ENCODE data around the gene FILIP1.

Gene FILIP1

GRCh38 chr6:75490706-75491105 is 2.9 kb downstream of the FILIP1 start:
- no peaks in the 10 kb centered on the region for H3F3A ChIP-seq (ENCODE audit: low read depth)
- H2AFZ ChIP-seq (ENCODE audit: low read length), result no peak overlapping the region
- no peaks in the 10 kb centered on the region for H4K20me1 ChIP-seq (ENCODE audit: insufficient read depth, low read length, poor library complexity, severe bottlenecking)
- H3K9me2 ChIP-seq (replicated peaks; ENCODE audit: low read depth, low read length), result no peaks in the 10 kb centered on the region
- no peak overlapping the region for H3K4me2 ChIP-seq (ENCODE audit: low read depth, low read length, poor library complexity, severe bottlenecking)
- H3K36me3 ChIP-seq (ENCODE audit: insufficient read depth, low read length), result no peaks in the 10 kb centered on the region
- H3K4me3 ChIP-seq (ENCODE audit: low read length, poor library complexity, severe bottlenecking), result no peak overlapping the region
- no peak overlapping the region for H3K9ac ChIP-seq (ENCODE audit: low read depth, low read length, poor library complexity, severe bottlenecking)
- H3K27me3 ChIP-seq (ENCODE audit: insufficient read depth, low read length, poor library complexity, severe bottlenecking), result no peaks in the 10 kb centered on the region
- no peaks in the 10 kb centered on the region for H3K79me2 ChIP-seq (ENCODE audit: insufficient read depth, low read length)
- H3K4me1 ChIP-seq (ENCODE audit: insufficient read depth, low read length, poor library complexity, severe bottlenecking), result no peaks in the 10 kb centered on the region
- no peak for TF ChIP-seq EZH2phosphoT487 (IDR thresholded peaks at IDR 0.05; ENCODE audit: borderline replicate concordance)
- TF ChIP-seq, protein P1, sequence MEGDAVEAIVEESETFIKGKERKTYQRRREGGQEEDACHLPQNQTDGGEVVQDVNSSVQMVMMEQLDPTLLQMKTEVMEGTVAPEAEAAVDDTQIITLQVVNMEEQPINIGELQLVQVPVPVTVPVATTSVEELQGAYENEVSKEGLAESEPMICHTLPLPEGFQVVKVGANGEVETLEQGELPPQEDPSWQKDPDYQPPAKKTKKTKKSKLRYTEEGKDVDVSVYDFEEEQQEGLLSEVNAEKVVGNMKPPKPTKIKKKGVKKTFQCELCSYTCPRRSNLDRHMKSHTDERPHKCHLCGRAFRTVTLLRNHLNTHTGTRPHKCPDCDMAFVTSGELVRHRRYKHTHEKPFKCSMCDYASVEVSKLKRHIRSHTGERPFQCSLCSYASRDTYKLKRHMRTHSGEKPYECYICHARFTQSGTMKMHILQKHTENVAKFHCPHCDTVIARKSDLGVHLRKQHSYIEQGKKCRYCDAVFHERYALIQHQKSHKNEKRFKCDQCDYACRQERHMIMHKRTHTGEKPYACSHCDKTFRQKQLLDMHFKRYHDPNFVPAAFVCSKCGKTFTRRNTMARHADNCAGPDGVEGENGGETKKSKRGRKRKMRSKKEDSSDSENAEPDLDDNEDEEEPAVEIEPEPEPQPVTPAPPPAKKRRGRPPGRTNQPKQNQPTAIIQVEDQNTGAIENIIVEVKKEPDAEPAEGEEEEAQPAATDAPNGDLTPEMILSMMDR (conservative IDR thresholded peaks at IDR 0.05; ENCODE audit: low read length), result no peak
- H3K9me3 ChIP-seq (ENCODE audit: insufficient read depth, low read depth, low read length), result no peaks in the 10 kb centered on the region

GRCh38 chr6:75489025-75489424 is 4.6 kb downstream of the FILIP1 start:
- no peak overlapping the region for H3K4me3 ChIP-seq (ENCODE audit: low read length, poor library complexity, severe bottlenecking)
- no peaks in the 10 kb centered on the region for H3F3A ChIP-seq (ENCODE audit: low read depth)
- no peaks in the 10 kb centered on the region for H3K4me1 ChIP-seq (ENCODE audit: insufficient read depth, low read length, poor library complexity, severe bottlenecking)
- TF ChIP-seq EZH2phosphoT487 (IDR thresholded peaks at IDR 0.05; ENCODE audit: borderline replicate concordance), result no peak
- TF ChIP-seq, protein P1 (conservative IDR thresholded peaks at IDR 0.05; ENCODE audit: low read length), result no peak
- H3K27me3 ChIP-seq (ENCODE audit: insufficient read depth, low read length, poor library complexity, severe bottlenecking), result no peaks in the 10 kb centered on the region
- H3K79me2 ChIP-seq (ENCODE audit: insufficient read depth, low read length), result no peaks in the 10 kb centered on the region
- no peak overlapping the region for H3K9ac ChIP-seq (ENCODE audit: low read depth, low read length, poor library complexity, severe bottlenecking)
- H3K9me2 ChIP-seq (replicated peaks; ENCODE audit: low read depth, low read length), result no peaks in the 10 kb centered on the region
- H3K4me2 ChIP-seq (ENCODE audit: low read depth, low read length, poor library complexity, severe bottlenecking), result no peak overlapping the region
- H2AFZ ChIP-seq (ENCODE audit: low read length), result no peak overlapping the region
- no peaks in the 10 kb centered on the region for H3K36me3 ChIP-seq (ENCODE audit: insufficient read depth, low read length)
- no peaks in the 10 kb centered on the region for H3K9me3 ChIP-seq (ENCODE audit: insufficient read depth, low read depth, low read length)
- H4K20me1 ChIP-seq (ENCODE audit: insufficient read depth, low read length, poor library complexity, severe bottlenecking), result no peaks in the 10 kb centered on the region

- Histone ChIP-seq H3K9me3 (ENCODE audit: insufficient read depth, low read depth, low read length) (no peaks in the 10 kb centered on the region), H3F3A (ENCODE audit: low read depth) (no peaks in the 10 kb centered on the region), H2AFZ (ENCODE audit: low read length) (no peak overlapping the region), H3K4me1 (ENCODE audit: insufficient read depth, low read length, poor library complexity, severe bottlenecking) (no peaks in the 10 kb centered on the region), H3K4me2 (ENCODE audit: low read depth, low read length, poor library complexity, severe bottlenecking) (no peak overlapping the region), H3K9ac (ENCODE audit: low read depth, low read length, poor library complexity, severe bottlenecking) (no peak overlapping the region), H3K27me3 (ENCODE audit: insufficient read depth, low read length, poor library complexity, severe bottlenecking) (no peaks in the 10 kb centered on the region), H3K9me2 (replicated peaks; ENCODE audit: low read depth, low read length) (no peaks in the 10 kb centered on the region), H3K4me3 (ENCODE audit: low read length, poor library complexity, severe bottlenecking) (no peak overlapping the region), H4K20me1 (ENCODE audit: insufficient read depth, low read length, poor library complexity, severe bottlenecking) (no peaks in the 10 kb centered on the region), H3K36me3 (ENCODE audit: insufficient read depth, low read length) (no peaks in the 10 kb centered on the region), H3K79me2 (ENCODE audit: insufficient read depth, low read length) (no peaks in the 10 kb centered on the region)
- TF ChIP-seq, protein P1 (conservative IDR thresholded peaks at IDR 0.05; ENCODE audit: low read length), result no peak
- TF ChIP-seq EZH2phosphoT487 (IDR thresholded peaks at IDR 0.05; ENCODE audit: borderline replicate concordance), result no peak
These were observed 5.6 kb downstream of the FILIP1 start for GRCh38 chr6:75488033-75488432.

Measured in Loucy (cell line).